Hepatocyte (in vitro differentiated cells): ENCODE results near the gene CLCN4.

Experiments
- CTCF ChIP-seq: fragments of 200-600 bp; sonication (generic); IDR thresholded peaks from 2 replicates; pipeline ENCODE4 v1.5.1; 2016; ENCODE audit warnings: antibody characterized with exemption, mild to moderate bottlenecking; ENCODE audit not compliant: poor library complexity
- EZH2 ChIP-seq: fragments of 200-600 bp; sonication (generic); IDR thresholded peaks from 2 replicates; pipeline ENCODE4 v1.6.1; 2016; ENCODE audit warnings: antibody characterized with exemption, mild to moderate bottlenecking, borderline replicate concordance

- TF ChIP-seq CTCF (no peak), EZH2 (no peak)
Measured at GRCh38 chrX:10128386-10128785, 28.4 kb upstream of the CLCN4 start.
